SK-N-SH treated with all-trans-retinoic acid at 6 μM for 48 hours (cell line): Measurements from ENCODE around the gene CACNB4.

Experiments used
- ATAC-seq: fragments of 200-7000 bp; cut with Tn5 transposase; 3 replicates; pipeline ENCODE4 v1.9.1; 2020; ENCODE audit warnings: mild to moderate bottlenecking, moderate library complexity
- ARNTL ChIP-seq: fragments of 450-650 bp; formaldehyde crosslinking; IDR thresholded peaks from 2 replicates; pipeline ENCODE4 v1.5.0; 2020; ENCODE audit warnings: low read depth, mild to moderate bottlenecking, moderate library complexity, borderline replicate concordance
- BACH2 ChIP-seq: fragments of 250-450 bp; sonication (Bioruptor Pico); IDR thresholded peaks from 2 replicates; pipeline ENCODE4 v1.9.0; 2021; ENCODE audit warnings: mild to moderate bottlenecking, borderline replicate concordance
- CREB5 ChIP-seq: fragments of 250-450 bp; sonication (Bioruptor Pico); IDR thresholded peaks from 2 replicates; pipeline ENCODE4 v1.5.1; 2020; ENCODE audit warnings: low read depth, mild to moderate bottlenecking, moderate library complexity
- CSDC2 ChIP-seq: fragments of 250-450 bp; sonication (Bioruptor Pico); IDR thresholded peaks from 2 replicates; pipeline ENCODE4 v1.5.0; 2020; ENCODE audit warnings: mild to moderate bottlenecking, moderate library complexity
- CSRNP3 ChIP-seq: fragments of 250-450 bp; sonication (Bioruptor Pico); IDR thresholded peaks from 2 replicates; pipeline ENCODE4 v1.5.1; 2021; ENCODE audit warnings: mild to moderate bottlenecking, moderate library complexity
- ESRRG ChIP-seq: fragments of 250-450 bp; sonication (Bioruptor Pico); IDR thresholded peaks from 2 replicates; pipeline ENCODE4 v1.6.1; 2021; ENCODE audit warnings: mild to moderate bottlenecking
- GLIS3 ChIP-seq: fragments of 250-450 bp; sonication (Bioruptor Pico); IDR thresholded peaks from 2 replicates; pipeline ENCODE4 v1.5.0; 2020; ENCODE audit warnings: mild to moderate bottlenecking, moderate library complexity
- ISL1 ChIP-seq: fragments of 250-450 bp; sonication (Bioruptor Pico); IDR thresholded peaks from 2 replicates; pipeline ENCODE4 v2.1.2; 2022; ENCODE audit warnings: mild to moderate bottlenecking, moderate library complexity
- OSR1 ChIP-seq: fragments of 250-450 bp; sonication (Bioruptor Pico); IDR thresholded peaks from 2 replicates; pipeline ENCODE4 v1.8.0; 2022; ENCODE audit warnings: moderate library complexity, mild to moderate bottlenecking, inconsistent platforms
- PATZ1 ChIP-seq: fragments of 250-450 bp; sonication (Bioruptor Pico); IDR thresholded peaks from 2 replicates; pipeline ENCODE4 v1.8.0; 2020; ENCODE audit warnings: mild to moderate bottlenecking, moderate library complexity, borderline replicate concordance
- PPARA ChIP-seq: fragments of 250-450 bp; sonication (Bioruptor Pico); IDR thresholded peaks from 2 replicates; pipeline ENCODE4 v1.5.0; 2020; ENCODE audit warnings: mild to moderate bottlenecking, borderline replicate concordance
- SNAI2 ChIP-seq: fragments of 250-450 bp; sonication (Bioruptor Pico); IDR thresholded peaks from 2 replicates; pipeline ENCODE4 v1.5.0; 2020; ENCODE audit warnings: mild to moderate bottlenecking, moderate library complexity
- TCF4 ChIP-seq: fragments of 250-450 bp; sonication (Bioruptor Pico); IDR thresholded peaks from 2 replicates; pipeline ENCODE4 v1.8.0; 2021; ENCODE audit warnings: mild to moderate bottlenecking, moderate library complexity, borderline replicate concordance
- TOX ChIP-seq: fragments of 250-450 bp; sonication (Bioruptor Pico); IDR thresholded peaks from 2 replicates; pipeline ENCODE4 v1.8.0; 2021; ENCODE audit warnings: mild to moderate bottlenecking, moderate library complexity, borderline replicate concordance
- TSHZ2 ChIP-seq: fragments of 250-450 bp; sonication (Bioruptor Pico); IDR thresholded peaks from 2 replicates; pipeline ENCODE4 v1.5.0; 2020; ENCODE audit warnings: mild to moderate bottlenecking, moderate library complexity
- ZC3H10 ChIP-seq: fragments of 250-450 bp; sonication (Bioruptor Pico); IDR thresholded peaks from 2 replicates; pipeline ENCODE4 v1.5.1; 2021; ENCODE audit warnings: mild to moderate bottlenecking, moderate library complexity
- ZFP3 ChIP-seq: fragments of 250-450 bp; sonication (Bioruptor Pico); IDR thresholded peaks from 2 replicates; pipeline ENCODE4 v1.5.0; 2020; ENCODE audit warnings: mild to moderate bottlenecking, moderate library complexity
- ZFP30 ChIP-seq: fragments of 450-650 bp; formaldehyde crosslinking; IDR thresholded peaks from 2 replicates; pipeline ENCODE4 v1.5.0; 2022; ENCODE audit warnings: mild to moderate bottlenecking, moderate library complexity
- ZNF565 ChIP-seq: fragments of 450-650 bp; formaldehyde crosslinking; conservative IDR thresholded peaks from 2 replicates; pipeline ENCODE4 v1.5.0; 2020; ENCODE audit warnings: low read depth, mild to moderate bottlenecking, moderate library complexity
- ZNF8 ChIP-seq: fragments of 450-650 bp; formaldehyde crosslinking; IDR thresholded peaks from 2 replicates; pipeline ENCODE4 v1.5.0; 2020; ENCODE audit warnings: mild to moderate bottlenecking, moderate library complexity

The CACNB4 gene

GRCh38 chr2:151786483-151786882 is 312.4 kb downstream of the CACNB4 start:
- TF ChIP-seq ZNF8 (CRISPR knock-in tag), result no peak
- TF ChIP-seq TSHZ2, result no peak
- TF ChIP-seq, all 23 proteins: peak for 0
- no peak for ATAC-seq

GRCh38 chr2:151786077-151786476 is 312.8 kb downstream of the CACNB4 start:
- no peak for ATAC-seq
- TF ChIP-seq TOX (CRISPR knock-in tag), result no peak
- no peak for TF ChIP-seq ZC3H10 (CRISPR knock-in tag)
- no peak for TF ChIP-seq CSRNP3 (CRISPR knock-in tag)
- TF ChIP-seq ZFP3 (CRISPR knock-in tag), result no peak
- no peak for TF ChIP-seq SNAI2
- TF ChIP-seq ISL1 (CRISPR knock-in tag), result no peak
- TF ChIP-seq OSR1 (CRISPR knock-in tag), result no peak
- TF ChIP-seq PPARA, result no peak
- no peak for TF ChIP-seq ARNTL (CRISPR knock-in tag)
- TF ChIP-seq CSDC2 (CRISPR knock-in tag), result no peak
- no peak for TF ChIP-seq ZNF565 (CRISPR knock-in tag)
- TF ChIP-seq BACH2, result no peak
- no peak for TF ChIP-seq GLIS3 (CRISPR knock-in tag)
- no peak for TF ChIP-seq CREB5 (CRISPR knock-in tag)
- TF ChIP-seq TCF4, result no peak
- TF ChIP-seq ZFP30 (CRISPR knock-in tag), result no peak
- TF ChIP-seq PATZ1 (CRISPR knock-in tag), result no peak
- TF ChIP-seq TSHZ2, result no peak

GRCh38 chr2:151783133-151783520 is 315.7 kb downstream of the CACNB4 start:
- ATAC-seq, result no peak
- no peak for TF ChIP-seq ZFP30 (CRISPR knock-in tag)
- TF ChIP-seq CREB5 (CRISPR knock-in tag), result no peak
- TF ChIP-seq GLIS3 (CRISPR knock-in tag), result no peak
- TF ChIP-seq CSRNP3 (CRISPR knock-in tag), result no peak
- no peak for TF ChIP-seq TOX (CRISPR knock-in tag)
- TF ChIP-seq TSHZ2, result no peak
- no peak for TF ChIP-seq BACH2
- TF ChIP-seq ESRRG (CRISPR knock-in tag), result no peak
